Activated CD8-positive, alpha-beta memory T cell treated with anti-CD3 and anti-CD28 coated beads for 36 hours (primary cell): ENCODE data around the gene NUDT16L1. TPM values are rescaled to one million over a fixed set of nuclear protein-coding genes. Genes with fewer than 3 reads are reported as not detected.

ENCODE experiments used
- CTCF ChIA-PET: fragments of 350-600 bp; sonication (Branson Sonifier 250); formaldehyde crosslinking; loops from one replicate; lab custom pipeline; 2021; ENCODE audit warnings: antibody characterized with exemption; lab: Charles Lee
- POLR2A ChIA-PET: fragments of 350-600 bp; sonication (Branson Sonifier 250); formaldehyde crosslinking; loops from one replicate; lab custom pipeline; 2021; ENCODE audit warnings: antibody characterized with exemption; lab: Charles Lee
- total RNA-seq, 2 experiments: library from RNA; stranded (reverse); gene quantifications; one replicate each; pipeline ENCODE4 v1.2.3, GENCODE V29; 2021

NUDT16L1 gene
- total RNA-seq, 2 experiments from 2014 or later: 34.0 to 34.4 TPM

GRCh38 chr16:4661661-4662060, 31.7 kb upstream of the NUDT16L1 start:
- ChIA-PET POLR2A (no interaction called here), CTCF (interaction anchor here (0.8 kb wide), 1 partner anchor 11 kb away, joined by 3 read pairs; no protein-coding TSS in a partner anchor)

- ChIA-PET CTCF (no interaction called here), POLR2A (no interaction called here)
Measured at GRCh38 chr16:4663465-4663776, 29.9 kb upstream of the NUDT16L1 start.

- ChIA-PET POLR2A (interaction anchor here (0.6 to 0.8 kb wide), 2 partner anchors 11 to 13 kb away, joined by 4 to 7 read pairs; no protein-coding TSS in a partner anchor), CTCF (interaction anchor here (0.6 to 0.9 kb wide), 2 partner anchors 32 to 342 kb away, joined by 3 read pairs; no protein-coding TSS in a partner anchor)
Measured at GRCh38 chr16:4663777-4664465, 29.4 kb upstream of the NUDT16L1 start.

- ChIA-PET CTCF (interaction anchor here (0.6 to 0.9 kb wide), 2 partner anchors 33 to 343 kb away, joined by 3 read pairs; no protein-coding TSS in a partner anchor), POLR2A (interaction anchor here (0.6 to 0.8 kb wide), 3 partner anchors 11 to 22 kb away, joined by 4 to 7 read pairs (median 4); no protein-coding TSS in a partner anchor)
Measured at GRCh38 chr16:4664538-4665418, 28.6 kb upstream of the NUDT16L1 start.

GRCh38 chr16:4666537-4667202, 26.7 kb upstream of the NUDT16L1 start:
- CTCF ChIA-PET: no interaction called here
- POLR2A ChIA-PET: no interaction called here

DNA sequence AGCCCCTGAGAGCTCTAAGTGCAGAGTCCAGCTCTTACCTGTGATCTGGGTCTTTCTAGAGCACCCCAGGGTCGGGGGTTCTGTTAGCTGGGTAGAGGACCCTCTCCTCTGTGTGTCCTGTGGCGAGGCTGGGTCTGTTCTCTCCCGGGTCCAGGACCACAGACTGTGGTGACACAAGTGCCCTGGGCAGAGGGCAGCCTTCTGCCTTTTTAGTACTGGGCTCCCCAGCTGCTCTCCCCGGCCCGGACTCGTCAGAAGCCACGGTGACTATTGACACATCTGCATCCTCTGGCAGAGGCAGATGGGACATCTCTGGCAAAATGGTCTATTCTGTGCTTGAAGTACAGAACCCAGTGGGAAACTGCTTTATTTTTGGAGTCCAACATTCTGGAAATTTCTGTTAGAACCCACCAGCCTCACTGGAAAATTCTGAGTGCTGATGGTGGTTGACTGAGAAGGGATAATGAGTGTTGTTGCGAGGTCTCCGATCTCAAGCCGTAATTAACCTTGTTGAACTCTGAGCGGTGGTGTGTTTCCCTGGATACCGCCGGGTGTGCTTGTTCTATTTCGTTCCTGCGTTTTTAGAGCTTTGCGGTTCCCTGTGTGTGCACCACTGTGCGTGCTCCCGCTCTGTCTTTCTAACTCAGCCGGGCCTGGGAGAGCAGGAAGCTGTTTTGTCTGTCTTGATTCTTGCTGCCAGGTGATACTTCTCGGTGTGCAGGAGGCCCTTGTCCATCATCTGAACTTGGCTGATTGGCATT, 26.0 kb upstream of the NUDT16L1 start:
- ChIA-PET CTCF (interaction anchor here (0.6 kb wide), 1 partner anchor 18 kb away, joined by 5 read pairs; no protein-coding TSS in a partner anchor), POLR2A (no interaction called here)

- ChIA-PET CTCF (interaction anchor here (0.6 kb wide), 1 partner anchor 19 kb away, joined by 5 read pairs; no protein-coding TSS in a partner anchor), POLR2A (no interaction called here)
Measured at GRCh38 chr16:4668313-4668960, 24.9 kb upstream of the NUDT16L1 start.

GRCh38 chr16:4673387-4674046, 19.8 kb upstream of the NUDT16L1 start:
- ChIA-PET CTCF (no interaction called here), POLR2A (no interaction called here)

GRCh38 chr16:4674926-4675530, 18.3 kb upstream of the NUDT16L1 start:
- POLR2A ChIA-PET: interaction anchor here (0.7 kb wide), 1 partner anchor 11 kb away, joined by 7 read pairs; no protein-coding TSS in a partner anchor
- CTCF ChIA-PET: interaction anchor here (1.9 kb wide), 1 partner anchor 51 kb away, joined by 5 read pairs; the partner anchor contains the start of gene MGRN1

DNA sequence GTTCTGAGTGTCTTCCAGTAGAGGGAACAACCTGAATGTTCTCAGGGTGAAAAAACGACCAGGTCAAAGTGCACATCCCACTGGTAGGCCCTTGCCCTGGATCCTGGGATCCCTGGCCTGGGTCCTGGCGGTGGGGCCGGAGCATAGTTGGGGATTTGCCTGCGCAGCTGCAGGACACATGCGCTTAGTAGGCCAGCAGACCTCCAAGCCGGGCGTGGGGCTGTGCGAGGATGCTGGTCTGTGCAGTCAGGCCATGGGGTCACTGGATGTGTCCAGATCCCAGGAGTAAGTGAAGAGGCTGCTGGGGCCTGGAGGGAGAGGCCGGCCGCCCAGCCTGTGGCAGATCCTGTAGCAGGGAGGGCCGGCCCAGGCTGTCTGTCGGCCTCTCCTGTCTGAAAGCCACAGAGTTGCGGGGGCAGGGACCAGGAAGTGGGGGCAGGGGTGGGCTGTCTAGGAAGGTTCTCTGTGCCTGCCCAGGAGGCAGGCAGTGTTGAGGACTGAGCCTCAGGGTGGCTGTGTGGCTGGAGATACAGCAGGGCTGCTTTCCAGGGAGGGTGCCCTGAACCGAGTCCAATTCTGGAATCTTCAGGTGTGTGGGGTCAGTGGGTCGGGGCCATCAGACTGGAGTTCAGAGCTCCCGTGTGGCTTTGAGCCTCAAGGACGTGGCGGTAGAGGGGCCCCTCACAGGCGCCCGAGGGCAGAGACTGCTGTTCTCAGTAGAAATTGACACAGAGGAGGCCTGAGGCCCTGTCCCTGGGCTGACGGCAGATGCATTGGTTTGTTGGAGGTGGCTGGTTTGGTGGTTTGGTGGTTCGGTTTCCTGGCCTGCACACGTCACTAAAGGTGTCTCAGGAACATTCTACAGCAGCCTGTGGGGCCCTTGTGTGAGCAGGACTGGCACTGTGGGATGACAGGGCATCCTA, 17.2 kb upstream of the NUDT16L1 start:
- POLR2A ChIA-PET: interaction anchor here (1.1 to 1.2 kb wide), 2 partner anchors 12 to 93 kb away, joined by 3 to 4 read pairs; no protein-coding TSS in a partner anchor
- CTCF ChIA-PET: interaction anchor here (1.0 to 1.9 kb wide), 3 partner anchors 21 to 52 kb away, joined by 3 to 5 read pairs (median 3); partner anchors contain the start of gene MGRN1

GRCh38 chr16:4676831-4677230, 16.5 kb upstream of the NUDT16L1 start:
- ChIA-PET POLR2A (interaction anchor here (1.1 to 1.2 kb wide), 2 partner anchors 12 to 92 kb away, joined by 3 to 4 read pairs; no protein-coding TSS in a partner anchor), CTCF (interaction anchor here (1.0 to 1.9 kb wide), 3 partner anchors 20 to 53 kb away, joined by 3 to 5 read pairs (median 3); partner anchors contain the start of gene MGRN1)

GRCh38 chr16:4677390-4677789, 16.0 kb upstream of the NUDT16L1 start:
- CTCF ChIA-PET: interaction anchor here (1.0 to 1.9 kb wide), 3 partner anchors 20 to 53 kb away, joined by 3 to 5 read pairs (median 3); partner anchors contain the start of gene MGRN1
- POLR2A ChIA-PET: interaction anchor here (1.1 kb wide), 1 partner anchor 13 kb away, joined by 4 read pairs; no protein-coding TSS in a partner anchor

DNA sequence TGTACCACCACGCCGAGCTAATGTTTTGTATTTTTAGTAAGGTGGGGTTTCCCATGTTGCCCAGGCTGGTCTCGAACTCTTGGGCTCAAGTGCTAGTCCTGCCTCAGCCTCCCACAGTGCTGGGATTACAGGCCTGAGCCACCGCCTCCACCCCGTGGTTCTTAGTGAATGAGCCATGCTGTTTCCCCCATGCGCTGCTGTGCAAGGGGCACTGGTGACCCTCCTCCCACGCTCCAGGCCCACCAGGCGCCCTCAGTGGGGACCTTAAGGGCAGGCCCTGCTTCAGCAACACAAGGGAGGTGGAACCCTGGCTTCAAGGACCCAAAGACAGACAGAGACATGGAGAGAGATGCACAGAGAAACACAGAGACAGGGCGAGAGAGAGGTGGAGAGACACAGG, 15.4 kb upstream of the NUDT16L1 start:
- CTCF ChIA-PET: no interaction called here
- POLR2A ChIA-PET: no interaction called here

- ChIA-PET CTCF (no interaction called here), POLR2A (no interaction called here)
Measured at GRCh38 chr16:4678596-4678995, 14.8 kb upstream of the NUDT16L1 start.

DNA sequence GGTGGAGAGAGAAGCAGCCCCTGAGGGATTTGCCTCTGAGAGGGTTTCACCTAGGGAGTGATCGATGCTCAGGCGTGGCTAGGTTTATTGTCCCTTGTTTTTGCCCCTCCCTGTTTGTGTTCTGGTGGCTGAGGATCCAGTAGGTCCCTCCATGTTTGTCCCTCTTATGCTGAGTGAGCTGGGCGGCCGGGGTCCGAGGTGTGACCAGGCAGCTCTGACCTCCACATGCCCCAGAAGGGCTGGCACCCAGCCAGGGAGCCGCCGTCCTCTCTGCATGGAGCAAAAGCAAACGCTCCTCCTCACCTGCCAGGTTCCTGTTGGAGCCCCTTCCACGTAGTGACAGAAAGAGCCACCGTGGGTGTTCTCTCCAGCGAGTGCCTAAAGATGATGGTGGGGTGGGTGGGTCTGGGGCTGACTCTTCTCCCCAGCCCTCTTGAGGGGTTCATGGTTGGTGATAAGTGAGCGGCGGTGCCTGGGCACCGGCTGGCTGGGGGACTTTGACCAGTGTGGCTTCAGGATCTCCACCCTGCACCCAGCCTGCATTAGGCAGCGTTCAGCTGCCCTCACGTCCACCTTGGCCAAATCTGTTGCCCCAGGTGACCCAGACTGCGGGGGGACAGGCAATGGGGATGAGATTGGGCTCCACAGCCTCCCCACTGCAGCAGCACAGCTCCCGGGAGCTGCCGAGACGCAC, 14.1 kb upstream of the NUDT16L1 start:
- ChIA-PET POLR2A (no interaction called here), CTCF (interaction anchor here (1.1 kb wide), 1 partner anchor 55 kb away, joined by 5 read pairs; the partner anchor contains the start of gene MGRN1)
